ENCODE measurements around the gene SH3RF1. TPM values are rescaled to one million over a fixed set of nuclear protein-coding genes. Genes with fewer than 3 reads are reported as not detected.

Gene SH3RF1
- total and polyA plus RNA-seq, 2 experiments from 2014 or later, result 7.8 to 12.4 TPM

DNA sequence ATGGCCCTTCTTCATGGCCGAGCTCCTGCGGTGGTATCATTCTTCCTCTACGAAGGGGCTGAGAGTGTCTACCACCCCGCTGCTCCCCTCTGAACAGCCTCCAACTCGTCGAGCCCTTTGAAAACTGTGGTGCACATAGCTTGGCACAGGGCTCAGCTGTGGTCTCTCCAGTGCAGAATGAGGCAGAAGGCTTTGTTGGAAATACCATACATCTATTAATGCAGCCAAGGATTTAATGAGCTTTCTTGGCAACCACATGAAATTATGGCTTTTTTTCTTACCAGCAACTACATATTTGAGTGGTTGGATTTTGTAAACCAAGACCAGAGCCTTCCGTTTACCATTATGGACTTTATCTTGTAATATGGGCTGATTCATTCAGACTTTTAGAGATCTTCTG lies 199.0 kb downstream of the SH3RF1 start:
- no peaks in the 10 kb centered on the region for H3K79me2 ChIP-seq (replicated peaks; ENCODE audit: insufficient read depth)
- TF ChIP-seq ETS1 (IDR thresholded peaks at IDR 0.05) (no peak), JUNB (IDR thresholded peaks at IDR 0.05; ENCODE audit: unreplicated experiment) (no peak), POLR2AphosphoS5 (IDR thresholded peaks at IDR 0.05; ENCODE audit: low read depth) (no peak), ZNF462 (CRISPR knock-in tag; IDR thresholded peaks at IDR 0.05) (no peak), ZNF331 (CRISPR knock-in tag; IDR thresholded peaks at IDR 0.05; ENCODE audit: low read depth) (no peak), EZH2phosphoT487 (IDR thresholded peaks at IDR 0.05; ENCODE audit: unreplicated experiment) (no peak), STAT1 (IDR thresholded peaks at IDR 0.05; ENCODE audit: unreplicated experiment) (no peak), CREB1 (CRISPR knock-in tag; IDR thresholded peaks at IDR 0.05; ENCODE audit: low read depth) (no peak), NANOG (IDR thresholded peaks at IDR 0.05; ENCODE audit: borderline replicate concordance) (no peak), EZH2 (IDR thresholded peaks at IDR 0.05; ENCODE audit: low read depth, unreplicated experiment) (no peak), ZNF114 (CRISPR knock-in tag; IDR thresholded peaks at IDR 0.05) (no peak)
- TF ChIP-seq, protein P1, sequence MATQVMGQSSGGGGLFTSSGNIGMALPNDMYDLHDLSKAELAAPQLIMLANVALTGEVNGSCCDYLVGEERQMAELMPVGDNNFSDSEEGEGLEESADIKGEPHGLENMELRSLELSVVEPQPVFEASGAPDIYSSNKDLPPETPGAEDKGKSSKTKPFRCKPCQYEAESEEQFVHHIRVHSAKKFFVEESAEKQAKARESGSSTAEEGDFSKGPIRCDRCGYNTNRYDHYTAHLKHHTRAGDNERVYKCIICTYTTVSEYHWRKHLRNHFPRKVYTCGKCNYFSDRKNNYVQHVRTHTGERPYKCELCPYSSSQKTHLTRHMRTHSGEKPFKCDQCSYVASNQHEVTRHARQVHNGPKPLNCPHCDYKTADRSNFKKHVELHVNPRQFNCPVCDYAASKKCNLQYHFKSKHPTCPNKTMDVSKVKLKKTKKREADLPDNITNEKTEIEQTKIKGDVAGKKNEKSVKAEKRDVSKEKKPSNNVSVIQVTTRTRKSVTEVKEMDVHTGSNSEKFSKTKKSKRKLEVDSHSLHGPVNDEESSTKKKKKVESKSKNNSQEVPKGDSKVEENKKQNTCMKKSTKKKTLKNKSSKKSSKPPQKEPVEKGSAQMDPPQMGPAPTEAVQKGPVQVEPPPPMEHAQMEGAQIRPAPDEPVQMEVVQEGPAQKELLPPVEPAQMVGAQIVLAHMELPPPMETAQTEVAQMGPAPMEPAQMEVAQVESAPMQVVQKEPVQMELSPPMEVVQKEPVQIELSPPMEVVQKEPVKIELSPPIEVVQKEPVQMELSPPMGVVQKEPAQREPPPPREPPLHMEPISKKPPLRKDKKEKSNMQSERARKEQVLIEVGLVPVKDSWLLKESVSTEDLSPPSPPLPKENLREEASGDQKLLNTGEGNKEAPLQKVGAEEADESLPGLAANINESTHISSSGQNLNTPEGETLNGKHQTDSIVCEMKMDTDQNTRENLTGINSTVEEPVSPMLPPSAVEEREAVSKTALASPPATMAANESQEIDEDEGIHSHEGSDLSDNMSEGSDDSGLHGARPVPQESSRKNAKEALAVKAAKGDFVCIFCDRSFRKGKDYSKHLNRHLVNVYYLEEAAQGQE (IDR thresholded peaks at IDR 0.05; ENCODE audit: unreplicated experiment), result no peak
- peaks cover 13% of the 10 kb centered on the region for H3K4me1 ChIP-seq (ENCODE audit: insufficient read depth)
- no peak for DNase-seq (ENCODE audit: low spot score)
- ATAC-seq, result no peak
- no peaks in the 10 kb centered on the region for H4K20me1 ChIP-seq (replicated peaks; ENCODE audit: insufficient read depth)
- no peak overlapping the region for H3K27ac Mint-ChIP-seq
- no peak overlapping the region for H3K27ac ChIP-seq (ENCODE audit: low read depth)
- H3K36me3 ChIP-seq (ENCODE audit: insufficient read depth), result no peaks in the 10 kb centered on the region
- no peaks in the 10 kb centered on the region for H3K9me3 Mint-ChIP-seq
- H3K9me2 ChIP-seq (ENCODE audit: insufficient read depth), result peaks cover 7% of the 10 kb centered on the region; the same call in 1 of the 2 replicates
- H3K27me3 ChIP-seq (ENCODE audit: insufficient read depth), result no peaks in the 10 kb centered on the region
- no peaks in the 10 kb centered on the region; the same call in 2 of the 3 replicates for H3K36me3 Mint-ChIP-seq (ENCODE audit: low read depth)
- no peak overlapping the region for H3K4me2 ChIP-seq
- H3K4me3 ChIP-seq, result no peak overlapping the region
- H2AFZ ChIP-seq, result no peak overlapping the region
- no peak overlapping the region for H3K4me3 Mint-ChIP-seq
- H3F3A ChIP-seq (replicated peaks; ENCODE audit: low read depth), result no peaks in the 10 kb centered on the region
- peaks cover 5% of the 10 kb centered on the region for H3K27me3 Mint-ChIP-seq (ENCODE audit: insufficient read depth, low read depth, poor library complexity)
- H3K4me1 Mint-ChIP-seq, result peaks cover 28% of the 10 kb centered on the region

Data from GM23338 (cell line).